Activated gamma-delta T cell (primary cell): ENCODE measurements around the gene CRYGS.
"Not testable (repeated sequence)": the region's sequence is repeated elsewhere in the genome, so short reads cannot be mapped to it uniquely, and the experiment has no call there.

Experiments
- DNase-seq: peaks from one replicate; lab custom pipeline; 2025; lab: John Stamatoyannopoulos, UW

Gene CRYGS

DNA sequence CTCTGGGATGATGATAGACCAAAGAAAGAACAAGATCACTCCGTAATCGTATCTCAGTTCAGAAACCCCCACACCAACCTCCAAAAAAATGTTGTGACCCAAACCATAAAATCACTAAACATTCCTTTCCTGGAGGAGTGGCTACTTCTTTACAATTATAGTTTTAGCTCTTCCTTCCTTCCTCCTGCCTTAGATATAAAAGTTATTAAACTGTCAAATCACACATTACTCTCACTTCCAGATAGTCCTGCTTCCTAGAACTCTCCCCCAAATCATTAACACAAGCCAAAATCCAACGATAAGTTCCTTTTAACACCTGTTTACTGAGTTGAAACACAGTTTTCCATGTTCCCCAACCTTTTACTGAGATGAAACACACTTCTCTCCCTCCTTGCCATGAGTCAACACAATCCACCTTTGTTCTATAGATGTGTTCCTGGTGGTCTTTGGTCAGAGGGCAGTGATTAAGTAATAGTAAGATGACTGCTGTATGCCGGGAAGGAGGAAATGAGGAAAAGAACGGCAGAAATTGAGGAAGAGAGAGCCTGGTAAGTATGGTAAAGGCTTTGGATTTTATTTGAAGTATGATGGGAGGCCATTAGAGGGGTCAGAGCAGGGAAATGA, 8.3 kb upstream of the CRYGS start:
- DNase-seq: no peak

DNA sequence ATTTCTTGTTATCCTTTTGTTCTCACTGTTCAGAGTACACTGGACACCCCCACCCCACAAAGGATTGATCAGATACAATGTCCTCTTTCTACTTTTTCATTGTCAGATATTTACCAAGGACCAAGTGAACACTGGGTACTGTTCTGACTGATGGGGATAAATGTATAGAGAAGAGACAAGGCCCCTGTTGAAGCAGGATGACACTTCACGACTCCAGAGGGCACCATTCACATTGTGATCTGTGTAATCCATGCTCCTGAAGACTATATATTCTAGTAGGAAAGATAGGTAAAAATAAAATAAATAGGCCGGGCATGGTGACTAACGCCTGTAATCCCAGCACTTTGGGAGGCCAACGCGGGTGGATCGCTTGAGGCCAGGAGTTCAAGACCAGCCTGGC, 7.2 kb upstream of the CRYGS start:
- DNase-seq: no peak

DNA sequence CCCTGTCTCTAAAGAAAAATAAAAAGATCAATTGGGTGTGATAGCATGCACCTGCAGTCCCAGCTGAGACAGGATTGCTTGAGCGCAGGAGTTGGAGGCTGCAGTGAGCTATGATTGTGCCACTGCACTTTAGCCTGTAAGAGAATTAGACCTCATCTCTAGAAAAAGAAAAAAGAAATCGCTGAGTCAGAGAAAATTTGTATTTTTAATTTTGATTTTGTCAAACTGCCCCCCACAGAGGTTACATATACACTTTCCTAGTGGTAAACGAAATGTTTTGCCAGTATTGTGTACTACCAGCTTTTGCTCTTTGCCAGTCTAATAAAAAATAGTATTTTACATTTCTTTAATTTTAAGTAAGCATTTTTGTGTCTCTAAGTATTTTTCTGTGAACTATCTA, 5.3 kb upstream of the CRYGS start:
- DNase-seq: no peak

DNA sequence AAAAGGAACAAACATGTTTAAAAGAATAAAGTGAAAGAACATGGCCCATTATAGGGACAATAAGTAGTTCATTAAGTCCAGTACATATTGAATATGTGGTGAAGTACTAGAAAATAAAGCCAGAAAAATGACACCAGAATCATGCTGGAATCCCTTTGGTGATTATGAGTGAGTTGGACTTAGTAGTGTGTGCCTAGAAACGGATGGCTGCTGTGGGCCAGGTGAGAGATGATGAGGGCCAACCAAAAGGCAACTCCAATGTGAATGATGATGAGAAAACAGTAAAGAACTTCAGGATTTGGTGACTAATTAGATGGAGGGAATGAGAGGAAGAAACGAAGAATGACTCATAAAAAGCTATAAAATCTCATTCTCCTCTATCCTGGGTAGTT, 3.3 kb downstream of the CRYGS start:
- DNase-seq: no peak

DNA sequence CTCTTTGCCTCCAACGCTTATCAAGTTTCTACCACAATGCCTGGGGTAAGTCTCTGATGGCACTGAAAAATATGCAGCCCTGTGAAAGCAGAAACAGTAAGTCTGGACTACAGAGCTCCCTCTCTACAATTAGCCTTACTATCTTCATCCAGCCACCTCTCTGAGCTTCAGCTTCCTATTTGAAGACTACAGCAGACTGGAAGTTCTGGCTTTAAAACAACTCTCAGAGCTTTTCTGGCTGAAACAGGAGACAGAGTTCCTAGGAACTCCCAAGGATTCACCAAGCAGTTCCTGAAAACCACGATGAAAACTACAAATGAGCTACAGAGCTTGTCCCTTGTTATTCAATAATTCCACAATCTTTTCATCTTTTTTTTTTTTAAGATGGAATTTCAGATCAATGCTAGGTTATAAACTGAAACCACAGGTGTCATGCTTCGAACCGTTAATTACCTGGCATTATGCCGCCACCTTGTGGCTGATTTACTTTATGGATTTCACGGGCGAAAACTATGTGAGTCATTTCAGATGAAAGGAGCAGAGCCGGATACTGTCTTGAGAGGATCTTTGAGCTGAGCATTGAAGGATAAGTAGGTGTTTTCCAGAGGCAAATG, 3.9 kb downstream of the CRYGS start:
- DNase-seq: no peak

DNA sequence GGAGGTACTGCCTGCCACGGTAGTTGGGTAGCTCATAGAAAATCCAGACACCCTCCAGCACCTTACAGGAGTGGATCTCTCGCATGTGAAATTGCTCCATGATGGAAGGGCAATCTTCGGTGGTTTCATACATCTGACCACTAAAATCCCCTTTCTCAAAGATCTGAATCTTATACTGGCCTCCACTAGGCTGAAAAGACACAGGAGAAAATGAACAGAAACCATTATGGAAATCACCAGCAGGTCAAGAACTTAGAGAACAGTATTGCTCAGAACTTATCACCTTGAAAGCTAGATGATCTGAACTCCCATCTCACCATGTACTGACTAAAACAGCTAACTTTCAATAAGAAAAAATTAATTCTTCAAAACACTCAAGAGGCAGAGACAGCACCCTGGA, 5.4 kb downstream of the CRYGS start:
- DNase-seq: no peak

DNA sequence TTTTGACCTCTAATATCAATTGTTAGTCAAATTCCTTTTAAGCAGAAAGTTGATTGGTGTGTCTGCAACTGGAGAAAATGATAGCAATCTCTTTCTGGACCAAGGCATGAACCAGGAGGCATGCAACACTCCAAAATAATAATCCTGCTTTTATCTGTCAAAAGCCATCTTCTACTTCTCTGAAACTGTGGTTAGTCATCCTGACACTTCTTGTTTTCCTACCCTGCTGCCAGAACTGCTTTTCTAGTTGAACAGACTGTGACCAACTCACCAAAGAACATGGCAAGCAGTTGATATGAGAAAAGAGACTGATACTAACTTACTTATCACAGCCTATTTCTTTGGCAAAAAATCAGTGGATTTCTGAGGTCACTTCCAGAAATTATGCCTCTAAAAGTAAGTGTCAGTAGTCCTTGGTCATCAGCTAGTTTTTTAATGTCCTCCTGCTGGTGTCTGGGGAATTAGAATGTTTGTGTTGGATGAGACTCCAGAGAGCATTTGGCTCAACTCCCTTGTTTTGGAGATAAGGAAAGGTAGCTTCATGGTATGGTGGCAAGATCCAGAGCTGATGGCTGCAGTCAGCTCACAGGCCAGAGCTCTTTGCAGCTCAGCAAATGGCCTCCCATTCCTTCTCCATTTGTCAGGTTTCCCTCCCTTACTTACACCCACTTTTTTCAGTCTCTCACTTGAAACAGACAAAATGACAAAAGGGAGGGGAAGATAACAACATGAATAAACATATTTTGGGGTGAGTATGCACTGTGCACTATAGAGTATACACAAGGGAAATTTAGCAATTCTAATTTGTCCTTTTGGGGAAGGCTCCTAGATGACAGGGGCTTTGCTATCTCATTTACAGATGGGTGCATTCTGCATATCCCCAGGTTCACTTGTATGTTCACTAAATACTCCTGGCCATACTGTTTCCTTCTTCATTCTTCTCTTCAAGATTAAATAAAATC, 7.0 kb downstream of the CRYGS start:
- no peak for DNase-seq

DNA sequence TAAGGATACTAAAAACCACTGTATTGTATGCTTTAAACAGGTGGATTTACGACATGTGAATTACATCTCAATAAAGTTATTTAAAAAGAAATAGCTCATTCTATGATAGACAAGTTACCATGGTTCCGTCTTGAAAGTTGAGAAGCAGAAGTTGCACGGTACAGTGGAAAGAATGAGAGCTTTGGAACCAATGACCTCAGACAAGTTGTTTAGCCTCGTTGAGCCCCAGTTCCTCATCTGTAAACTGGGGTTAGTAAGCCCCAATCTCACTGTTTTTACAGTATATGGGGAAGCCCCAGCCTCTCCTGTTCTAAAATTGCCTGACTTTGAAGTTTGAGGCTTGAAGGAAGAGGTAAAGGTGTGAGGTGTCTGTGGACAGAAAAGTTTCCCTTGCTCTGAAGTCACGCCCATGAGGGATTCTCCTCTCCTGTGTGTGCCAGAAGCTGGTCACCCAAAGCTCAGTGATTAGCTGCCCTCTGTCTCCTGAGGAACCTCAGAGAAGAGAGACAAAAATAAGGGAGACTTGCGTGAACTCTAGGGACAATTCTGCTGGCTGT, 10.0 kb downstream of the CRYGS start:
- no peak for DNase-seq

DNA sequence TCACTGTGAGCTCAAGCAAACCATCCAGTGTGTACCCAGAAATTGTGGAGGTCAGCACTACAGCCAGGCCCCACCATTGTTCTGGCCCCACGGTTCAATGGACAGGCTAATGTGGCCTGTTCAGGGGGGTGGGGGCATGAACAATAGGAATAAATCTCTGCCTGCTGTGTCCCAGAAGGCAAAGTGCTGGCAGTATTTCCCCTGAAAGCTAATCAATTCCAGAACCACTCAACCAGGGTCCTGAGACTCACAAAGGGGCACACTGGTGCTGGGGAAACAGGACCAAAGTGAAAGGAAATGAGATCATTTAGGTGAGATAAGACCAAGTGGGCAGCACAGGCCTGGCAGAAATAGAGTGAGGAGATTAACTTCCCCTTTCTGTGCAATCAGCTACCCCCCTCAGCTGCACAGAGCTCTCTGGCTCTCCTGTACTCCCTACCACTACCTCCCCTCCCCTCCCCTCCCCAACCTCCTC, 11.5 kb downstream of the CRYGS start:
- DNase-seq: no peak

DNA sequence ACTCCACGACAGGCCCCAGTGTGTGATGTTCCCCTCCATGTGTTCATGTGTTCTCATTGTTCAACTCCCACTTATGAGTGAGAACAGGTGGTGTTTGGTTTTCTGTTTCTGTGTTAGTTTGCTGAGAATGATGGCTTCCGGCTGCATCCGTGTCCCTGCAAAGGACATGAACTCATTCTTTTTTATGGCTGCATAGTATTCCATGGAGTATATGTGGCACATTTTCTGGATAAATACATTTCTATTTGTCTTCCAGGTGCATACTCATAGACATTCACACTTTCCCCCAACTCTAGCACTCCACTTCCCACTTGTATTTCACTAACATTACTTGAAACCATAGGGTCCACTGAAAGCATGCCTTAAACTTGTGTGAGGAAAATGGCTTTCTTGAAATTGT, 12.5 kb downstream of the CRYGS start:
- not testable (repeated sequence) for DNase-seq

DNA sequence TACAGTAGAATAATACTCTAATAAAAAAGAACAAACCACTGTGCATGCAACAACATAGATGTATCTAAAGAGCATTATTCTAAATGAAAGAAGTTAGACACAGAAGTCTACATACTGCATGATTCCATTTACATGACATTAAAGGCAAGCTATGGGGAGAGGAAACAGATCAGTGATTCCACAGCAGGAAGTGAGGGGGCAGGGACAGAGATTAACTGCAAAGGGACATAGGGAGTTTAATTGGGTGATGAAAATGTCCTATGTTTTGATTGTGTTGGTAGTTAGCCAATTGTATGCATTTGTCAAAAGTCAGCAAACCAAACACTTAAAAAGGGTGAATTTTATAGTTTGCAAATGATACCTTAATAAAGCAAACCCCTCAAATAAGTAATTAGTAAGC, 13.8 kb downstream of the CRYGS start:
- no peak for DNase-seq

DNA sequence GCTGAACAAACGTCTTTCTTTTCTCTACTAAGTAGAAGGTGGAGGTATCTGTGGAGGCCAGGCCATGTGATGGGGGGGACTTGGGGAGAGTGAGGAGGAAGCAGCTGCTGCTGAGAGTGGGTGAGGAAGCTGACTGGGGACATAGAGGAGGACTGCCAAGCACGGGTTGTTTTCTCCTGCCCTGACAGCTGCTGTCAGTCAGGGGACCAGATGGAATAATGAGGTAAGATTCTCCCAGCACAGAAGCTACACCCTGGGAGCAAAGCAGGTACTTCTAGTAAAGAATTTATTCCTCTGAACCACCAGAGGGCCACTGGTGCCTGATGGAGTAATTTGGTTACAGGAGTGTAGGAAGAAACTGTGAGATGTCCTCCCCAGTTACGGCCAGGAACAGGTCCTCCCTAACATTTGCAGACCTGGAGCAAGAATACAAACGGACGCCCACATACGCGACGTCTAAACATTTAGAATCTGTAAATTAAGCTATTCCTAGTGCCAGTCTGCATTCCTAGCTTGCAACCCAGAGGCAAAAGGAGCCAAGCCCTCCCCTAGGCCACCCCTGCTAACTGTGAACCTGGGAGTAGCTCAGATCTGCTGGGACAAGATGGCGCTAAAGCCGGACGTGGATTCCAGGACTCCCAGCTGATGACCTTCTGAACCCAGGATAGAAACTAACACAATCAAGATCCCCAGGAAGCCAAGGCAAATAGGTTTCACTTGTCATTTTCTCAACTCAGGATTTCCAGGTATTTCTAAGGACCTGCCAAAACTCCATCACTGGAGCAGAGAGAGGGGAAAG, 14.8 kb downstream of the CRYGS start:
- no peak for DNase-seq

DNA sequence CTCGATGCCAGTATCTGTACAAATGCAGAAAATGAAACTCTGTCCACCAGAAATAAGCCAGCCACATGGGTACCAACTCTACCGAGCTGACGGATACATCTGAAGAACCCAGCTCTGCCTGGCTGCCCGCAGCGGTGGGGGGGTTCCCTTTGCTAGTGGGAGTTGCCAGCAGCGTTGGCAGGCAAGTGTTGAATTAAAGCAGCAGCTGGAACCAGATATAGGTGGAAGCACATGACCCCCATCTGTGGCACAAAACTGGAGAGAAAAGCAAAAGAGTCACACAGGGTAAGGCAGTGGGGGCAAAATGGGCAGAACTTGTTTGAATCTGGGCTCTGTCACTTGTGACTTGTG, 17.9 kb downstream of the CRYGS start:
- DNase-seq: no peak

DNA sequence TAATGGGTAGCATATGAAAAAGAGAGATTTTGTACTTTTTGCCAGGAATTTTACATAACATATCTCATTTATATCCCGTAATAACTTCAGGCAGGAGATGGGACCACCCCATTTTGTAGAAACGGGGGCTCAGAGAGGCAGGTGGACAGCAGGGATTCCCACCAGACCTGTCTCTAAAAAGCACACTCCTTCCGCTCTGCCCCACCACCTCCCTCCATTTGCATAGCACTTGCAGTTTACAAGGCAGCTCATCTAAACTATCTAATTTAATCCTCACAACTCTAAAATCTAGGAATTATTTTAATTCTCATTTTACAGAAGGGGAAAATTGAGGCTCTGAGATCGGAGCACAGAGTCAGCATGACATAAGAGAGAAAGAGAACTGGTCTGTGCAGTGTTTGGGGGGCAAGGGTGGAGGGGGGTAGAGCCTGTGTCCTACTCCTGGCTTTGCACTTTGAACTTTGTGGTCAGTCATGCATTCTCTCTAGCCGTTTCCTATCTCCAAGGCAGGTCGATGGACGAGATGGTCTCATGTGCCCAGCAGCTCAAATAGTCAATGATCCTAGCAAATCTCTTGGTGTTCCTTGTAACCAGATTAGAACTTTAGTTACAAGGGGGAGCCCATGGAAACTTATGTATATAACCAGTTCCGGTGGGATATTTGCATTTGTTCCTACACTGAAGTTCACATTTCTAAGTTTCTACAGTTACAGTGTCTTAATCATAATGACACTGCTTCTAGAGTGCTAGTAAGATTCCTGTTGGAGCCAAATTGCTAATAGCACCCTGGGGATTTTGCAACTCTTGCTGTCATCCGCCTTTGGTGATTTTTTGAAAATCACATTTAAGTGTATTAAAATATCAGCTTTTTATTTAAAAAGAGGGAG, 18.6 kb downstream of the CRYGS start:
- DNase-seq: no peak

DNA sequence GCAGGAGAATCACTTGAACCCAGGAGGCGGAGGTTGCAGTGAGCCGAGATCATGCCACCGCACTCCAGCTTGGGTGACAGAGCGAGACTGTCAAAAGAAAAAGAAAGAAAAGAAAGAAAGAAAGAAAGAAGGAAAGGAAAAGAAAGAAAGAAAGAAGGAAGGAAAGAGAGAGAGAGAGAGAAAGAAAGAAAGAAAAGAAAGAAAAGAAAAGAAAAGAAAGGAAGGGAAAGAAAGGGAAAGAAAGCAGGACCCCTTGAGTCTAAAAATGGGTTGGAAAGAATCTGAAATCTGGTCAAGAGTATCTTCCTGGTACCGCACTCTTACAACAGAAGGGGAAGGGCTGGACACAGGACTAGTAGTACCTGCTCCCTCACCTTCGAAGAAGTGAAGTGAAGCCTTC, 19.6 kb downstream of the CRYGS start:
- DNase-seq: no peak

DNA sequence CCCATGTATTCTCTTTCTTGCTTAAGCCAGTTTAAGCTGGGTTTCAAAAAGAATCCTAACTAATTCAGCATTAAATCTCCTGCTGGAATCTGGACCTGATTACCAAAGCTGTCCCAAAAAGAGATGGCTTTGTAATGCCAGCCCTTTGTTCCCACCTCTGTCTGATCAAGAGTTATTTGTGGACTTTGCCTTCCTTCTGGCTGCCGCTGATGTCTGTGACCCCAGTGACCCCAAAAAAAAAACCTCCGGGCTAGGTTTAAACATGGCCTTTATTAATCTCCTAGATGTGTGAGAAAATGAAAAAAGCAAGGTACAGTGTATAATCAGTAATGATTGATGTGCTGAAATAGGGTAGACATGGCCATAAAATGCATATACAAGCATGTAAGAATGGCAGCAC, 20.7 kb downstream of the CRYGS start:
- DNase-seq: no peak

DNA sequence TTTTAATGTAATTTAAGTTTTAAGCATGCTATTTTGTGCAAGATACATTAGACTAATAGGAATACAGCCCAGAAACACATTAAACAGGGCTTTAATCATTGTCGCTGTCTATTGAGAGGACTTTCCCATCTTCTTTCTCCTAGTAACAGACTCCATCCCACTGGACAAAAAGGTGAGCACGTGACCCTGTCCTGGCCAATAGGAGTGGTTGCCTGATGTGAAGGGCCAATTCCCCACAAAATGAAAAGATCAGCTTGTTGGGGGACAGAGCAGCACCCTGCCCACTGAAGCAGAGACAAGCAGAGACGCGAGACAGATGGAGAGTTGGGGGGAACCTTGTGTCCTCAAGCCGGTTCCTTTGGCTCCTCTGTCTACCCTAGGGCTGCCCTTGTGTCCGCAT, 21.2 kb downstream of the CRYGS start:
- no peak for DNase-seq

DNA sequence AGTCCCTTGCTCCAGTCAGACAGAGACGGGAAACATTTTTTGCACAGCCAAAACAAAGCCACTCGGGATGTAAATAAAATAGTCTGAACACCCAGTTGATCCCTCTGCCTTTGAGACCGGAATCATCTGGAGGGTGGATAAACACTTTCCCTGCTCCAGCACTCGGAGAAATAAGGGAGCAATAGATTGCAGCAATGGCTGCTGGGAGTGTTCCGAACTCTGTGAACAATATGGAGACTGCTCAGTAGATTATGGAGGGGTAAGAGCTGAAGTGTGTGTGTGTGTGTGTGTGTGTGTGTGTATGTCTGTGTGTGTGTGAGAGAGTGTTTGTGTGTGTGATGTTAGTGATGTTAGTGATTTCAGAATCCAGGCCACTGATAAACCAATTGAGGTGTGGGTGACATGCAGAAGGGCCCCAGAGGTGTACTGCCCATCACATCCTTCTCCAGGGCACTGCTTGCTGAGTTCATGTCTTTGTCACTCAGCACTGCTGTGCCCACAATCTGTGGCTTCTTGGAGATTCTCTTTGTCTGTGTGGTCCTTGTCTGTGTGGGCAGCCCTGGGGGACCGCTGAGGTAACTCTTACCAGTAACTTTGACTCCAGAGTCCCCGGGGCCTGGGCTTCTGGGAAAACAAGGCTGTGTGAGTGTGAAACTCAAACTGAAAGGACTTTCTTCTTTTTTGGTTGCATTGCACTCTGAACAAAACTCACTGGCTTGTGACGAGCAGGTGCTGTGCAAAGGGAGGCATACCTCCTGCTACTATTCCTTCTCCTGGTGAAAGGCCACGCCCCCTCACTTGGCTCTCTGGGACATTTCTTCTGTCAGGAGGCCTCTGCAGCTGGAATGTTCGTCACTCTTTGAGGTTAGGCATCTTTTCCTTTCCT, 23.0 kb downstream of the CRYGS start:
- no peak for DNase-seq

DNA sequence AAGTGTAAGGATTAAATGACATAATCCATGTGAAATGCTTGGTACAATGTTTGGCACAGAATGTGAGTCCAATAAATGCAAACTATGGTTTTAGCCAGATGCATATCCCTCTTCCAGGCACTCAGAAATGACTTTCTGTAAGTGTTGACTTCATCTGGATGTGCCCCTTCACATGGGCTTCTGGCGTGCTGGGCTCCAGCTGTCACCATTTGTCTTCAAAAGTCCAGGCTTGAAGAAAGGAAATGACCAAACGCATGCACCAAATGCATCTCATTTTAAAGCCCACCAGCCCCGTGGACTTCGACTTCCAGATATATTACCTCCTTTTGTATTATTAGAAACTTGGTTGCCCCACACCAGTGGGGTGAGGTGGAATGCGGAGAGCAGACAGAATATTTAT, 23.7 kb downstream of the CRYGS start:
- no peak for DNase-seq
